H9 (cell line): Measurements from ENCODE around the gene SPEN. TPM values are rescaled to one million over a fixed set of nuclear protein-coding genes. Genes with fewer than 3 reads are reported as not detected.

Experiments
- DNase-seq: peaks from one replicate; pipeline ENCODE4 v3.0.0-alpha.2; 2017
- H2AFZ ChIP-seq: one replicate; pipeline ENCODE4 v1.6.1; 2013; ENCODE audit warnings: mild to moderate bottlenecking, low read length, control low read depth, moderate library complexity
- H2AK5ac ChIP-seq: 2 replicates; pipeline ENCODE4 v1.6.1; 2013; ENCODE audit warnings: low read length, control low read depth, mixed read lengths; ENCODE audit not compliant: insufficient read length
- H2BK120ac ChIP-seq: one replicate; pipeline ENCODE4 v1.6.1; 2013; ENCODE audit warnings: low read depth, mild to moderate bottlenecking, low read length, control low read depth, inconsistent platforms; ENCODE audit not compliant: poor library complexity, severe bottlenecking
- H2BK12ac ChIP-seq: 2 replicates; pipeline ENCODE4 v1.6.1; 2013; ENCODE audit warnings: low read length, control low read depth, mixed read lengths, low read depth; ENCODE audit not compliant: insufficient read length
- H2BK15ac ChIP-seq: 2 replicates; pipeline ENCODE4 v1.6.1; 2013; ENCODE audit warnings: low read depth, low read length, control low read depth
- H2BK20ac ChIP-seq: one replicate; pipeline ENCODE4 v1.6.1; 2013; ENCODE audit warnings: low read depth, mild to moderate bottlenecking, low read length, control low read depth, inconsistent platforms; ENCODE audit not compliant: poor library complexity, severe bottlenecking
- H2BK5ac ChIP-seq: 2 replicates; pipeline ENCODE4 v1.6.1; 2013; ENCODE audit warnings: low read length, control low read depth, mixed read lengths; ENCODE audit not compliant: insufficient read length
- H3K14ac ChIP-seq: 2 replicates; pipeline ENCODE4 v1.6.1; 2013; ENCODE audit warnings: low read length, control low read depth; ENCODE audit not compliant: insufficient read depth
- H3K18ac ChIP-seq: 2 replicates; pipeline ENCODE4 v1.6.1; 2013; ENCODE audit warnings: low read depth, mild to moderate bottlenecking, mixed read lengths, low read length, control low read depth; ENCODE audit not compliant: insufficient read length
- H3K23ac ChIP-seq: 2 replicates; pipeline ENCODE4 v1.6.1; 2013; ENCODE audit warnings: low read length, control low read depth, mixed read lengths, low read depth; ENCODE audit not compliant: insufficient read length
- H3K23me2 ChIP-seq: 2 replicates; pipeline ENCODE4 v1.6.1; 2013; ENCODE audit warnings: low read depth, mild to moderate bottlenecking, mixed read lengths, low read length, control low read depth; ENCODE audit not compliant: insufficient read length, poor library complexity, severe bottlenecking
- H3K27ac ChIP-seq: 2 replicates; pipeline ENCODE4 v1.5.1; 2013; ENCODE audit warnings: low read length, control low read depth, mixed read lengths, low read depth; ENCODE audit not compliant: insufficient read length
- H3K27me3 ChIP-seq: 2 replicates; pipeline ENCODE4 v1.6.1; 2013; ENCODE audit warnings: low read length, control low read depth, inconsistent platforms; ENCODE audit not compliant: insufficient read depth
- H3K4ac ChIP-seq: 2 replicates; pipeline ENCODE4 v1.6.1; 2013; ENCODE audit warnings: low read depth, mild to moderate bottlenecking, control low read depth, inconsistent platforms, low read length, moderate library complexity
- H3K4me1 ChIP-seq: 2 replicates; pipeline ENCODE4 v1.6.1; 2013; ENCODE audit warnings: low read length, control low read depth, inconsistent platforms; ENCODE audit not compliant: insufficient read depth
- H3K4me2 ChIP-seq: 2 replicates; pipeline ENCODE4 v1.6.1; 2013; ENCODE audit warnings: low read length, control low read depth, mixed read lengths; ENCODE audit not compliant: insufficient read length, insufficient read depth
- H3K56ac ChIP-seq: 2 replicates; pipeline ENCODE4 v1.6.1; 2013; ENCODE audit warnings: low read depth, mild to moderate bottlenecking, mixed read lengths, low read length, control low read depth; ENCODE audit not compliant: insufficient read length
- H3K79me1 ChIP-seq: 2 replicates; pipeline ENCODE4 v1.6.1; 2013; ENCODE audit warnings: low read depth, mild to moderate bottlenecking, moderate library complexity, low read length, control low read depth, inconsistent platforms; ENCODE audit not compliant: insufficient read depth, poor library complexity, severe bottlenecking
- H3K79me2 ChIP-seq: 2 replicates; pipeline ENCODE4 v1.6.1; 2013; ENCODE audit warnings: low read length, control low read depth, inconsistent platforms; ENCODE audit not compliant: insufficient read depth
- H3K9ac ChIP-seq: 2 replicates; pipeline ENCODE4 v1.6.1; 2013; ENCODE audit warnings: low read length, control low read depth, mixed read lengths; ENCODE audit not compliant: insufficient read length; ENCODE audit errors: extremely low read depth
- H3K9me3 ChIP-seq: one replicate; pipeline ENCODE4 v1.6.1; 2013; ENCODE audit warnings: low read depth, low read length, inconsistent platforms; ENCODE audit not compliant: control insufficient read depth
- H3T11ph ChIP-seq: one replicate; pipeline ENCODE4 v1.6.1; 2013; ENCODE audit warnings: mild to moderate bottlenecking, low read length, control low read depth, inconsistent platforms
- H4K20me1 ChIP-seq: one replicate; pipeline ENCODE4 v1.6.1; 2013; ENCODE audit not compliant: control insufficient read depth, insufficient read length, insufficient read depth
- H4K5ac ChIP-seq: 2 replicates; pipeline ENCODE4 v1.6.1; 2013; ENCODE audit warnings: low read depth, mild to moderate bottlenecking, mixed read lengths, low read length, control low read depth; ENCODE audit not compliant: insufficient read length
- H4K8ac ChIP-seq: replicated peaks from 2 replicates; pipeline ENCODE4 v1.6.1; 2013; ENCODE audit warnings: low read length, control low read depth, mixed read lengths, low read depth; ENCODE audit not compliant: insufficient read length
- H4K91ac ChIP-seq: 2 replicates; pipeline ENCODE4 v1.6.1; 2013; ENCODE audit warnings: low read depth, mild to moderate bottlenecking, moderate library complexity, mixed read lengths, low read length, control low read depth; ENCODE audit not compliant: insufficient read length
- H3K27ac Mint-ChIP-seq, 3 experiments: 2 replicates in 2 of 3; 3 replicates in 1 of 3; pipeline ENCODE4 v1.8.0; 2020 to 2021; ENCODE audit warnings: mixed read lengths in 3 of 3, mild to moderate bottlenecking in 1 of 3, moderate library complexity in 1 of 3
- H3K27me3 Mint-ChIP-seq: 2 replicates; pipeline ENCODE4 v1.8.0; 2021; ENCODE audit warnings: low read depth, mild to moderate bottlenecking, moderate library complexity, mixed read lengths
- H3K36me3 Mint-ChIP-seq, 3 experiments: 2 replicates in 2 of 3; 3 replicates in 1 of 3; pipeline ENCODE4 v1.8.0; 2020 to 2021; ENCODE audit warnings: low read depth in 3 of 3, mixed read lengths in 3 of 3; ENCODE audit not compliant: insufficient read depth in 1 of 3
- H3K4me1 Mint-ChIP-seq, 2 experiments: 2 replicates each; pipeline ENCODE4 v1.8.0; 2020; ENCODE audit warnings: mixed read lengths in 2 of 2
- H3K4me3 Mint-ChIP-seq, 2 experiments: 2 replicates in 1 of 2; 3 replicates in 1 of 2; pipeline ENCODE4 v1.8.0; 2020 to 2021; ENCODE audit warnings: mild to moderate bottlenecking in 2 of 2, mixed read lengths in 2 of 2, moderate library complexity in 1 of 2
- H3K9me3 Mint-ChIP-seq, 2 experiments: 2 replicates in 1 of 2; 3 replicates in 1 of 2; pipeline ENCODE4 v1.8.0; 2020; ENCODE audit warnings: mild to moderate bottlenecking in 2 of 2, mixed read lengths in 2 of 2, moderate library complexity in 1 of 2
- CTCF ChIP-seq: fragments of 200-600 bp; sonication (generic); conservative IDR thresholded peaks from 3 replicates; pipeline ENCODE4 v1.8.0; 2021; ENCODE audit warnings: antibody characterized with exemption, mild to moderate bottlenecking
- WGBS: extraction: QIAGEN DNeasy Blood & Tissue Kit; methylation state at CpG from one replicate; pipeline ENCODE4 v1.1.7; 2013; ENCODE audit warnings: missing lambda C conversion rate, low lambda C conversion rate, mixed read lengths; ENCODE audit not compliant: insufficient read length; ENCODE audit errors: extremely low coverage; 5-methylcytosine and 5-hydroxymethylcytosine counted together
- total RNA-seq: library from RNA; stranded (reverse); gene quantifications from 2 replicates; pipeline ENCODE4 v1.2.1, GENCODE V29; 2021

Gene SPEN
- total RNA-seq, 1 experiment from 2014 or later = 59.6 TPM

GRCh38 chr1:15847893-15848142 lies 311 bp downstream of the SPEN start:
- no peak overlapping the region for H4K5ac ChIP-seq
- peak overlapping the region; percentile 78 for H3K4me2 ChIP-seq
- H3K18ac ChIP-seq = no peak overlapping the region
- H2BK12ac ChIP-seq = no peak overlapping the region
- no peak overlapping the region for H2AFZ ChIP-seq
- H3K4ac ChIP-seq = no peak overlapping the region
- H2BK20ac ChIP-seq = no peak overlapping the region
- H2BK120ac ChIP-seq = no peak overlapping the region
- peaks cover 12% of the 10 kb centered on the region; the same call in 1 of the 2 replicates for H3K79me2 ChIP-seq
- no peak overlapping the region for H2AK5ac ChIP-seq
- H3K23ac ChIP-seq = no peak overlapping the region
- Mint-ChIP-seq H3K4me3 (peak overlapping the region; percentile 76 to 89), H3K36me3 (peaks cover 0 to 2% (median 0%) of the 10 kb centered on the region in 3 experiments; a peak in 1 of 7 replicates), H3K9me3 (no peaks in the 10 kb centered on the region; a peak in 1 of 5 replicates), H3K27me3 (no peaks in the 10 kb centered on the region; the same call in 1 of the 2 replicates), H3K27ac (no peak overlapping the region), H3K4me1 (peaks cover 32 to 35% of the 10 kb centered on the region in 2 experiments)
- peak overlapping the region; percentile 78; the same call in 1 of the 2 replicates for H3K14ac ChIP-seq
- no peak overlapping the region for H4K8ac ChIP-seq
- no peaks in the 10 kb centered on the region for H3K9me3 ChIP-seq
- no peak overlapping the region for H3T11ph ChIP-seq
- no peak overlapping the region for H3K56ac ChIP-seq
- peaks cover 21% of the 10 kb centered on the region for H3K23me2 ChIP-seq
- no CpG with 5 or more reads among the region's 34 CpGs for WGBS
- H3K27ac ChIP-seq = no peak overlapping the region
- TF ChIP-seq CTCF = no peak
- no peak overlapping the region for H4K91ac ChIP-seq
- H2BK15ac ChIP-seq = no peak overlapping the region
- H3K27me3 ChIP-seq = no peaks in the 10 kb centered on the region
- no peak overlapping the region for H2BK5ac ChIP-seq
- H4K20me1 ChIP-seq = no peaks in the 10 kb centered on the region
- no peaks in the 10 kb centered on the region for H3K79me1 ChIP-seq
- peaks cover 2% of the 10 kb centered on the region; the same call in 1 of the 2 replicates for H3K4me1 ChIP-seq
- no peak for DNase-seq
- H3K9ac ChIP-seq = peak overlapping the region; percentile 72
